GM12865 (cell line): ENCODE results near the gene MARCHF4.

Experiments
- DNase-seq: peaks from one replicate; pipeline ENCODE4 v3.0.0; 2010; ENCODE audit warnings: low read depth
- H3K4me3 ChIP-seq: 2 replicates; pipeline ENCODE4 v1.5.1; 2011; ENCODE audit warnings: mild to moderate bottlenecking, low read depth, low read length, control low read depth
- TF ChIP-seq, protein P1 (sequence below): IDR thresholded peaks from 2 replicates; pipeline ENCODE4 v1.5.1; 2011; ENCODE audit warnings: low read length, control low read depth, low read depth, inconsistent platforms; ENCODE audit not compliant: insufficient read depth; ENCODE audit errors: missing control alignments

The MARCHF4 gene

DNA sequence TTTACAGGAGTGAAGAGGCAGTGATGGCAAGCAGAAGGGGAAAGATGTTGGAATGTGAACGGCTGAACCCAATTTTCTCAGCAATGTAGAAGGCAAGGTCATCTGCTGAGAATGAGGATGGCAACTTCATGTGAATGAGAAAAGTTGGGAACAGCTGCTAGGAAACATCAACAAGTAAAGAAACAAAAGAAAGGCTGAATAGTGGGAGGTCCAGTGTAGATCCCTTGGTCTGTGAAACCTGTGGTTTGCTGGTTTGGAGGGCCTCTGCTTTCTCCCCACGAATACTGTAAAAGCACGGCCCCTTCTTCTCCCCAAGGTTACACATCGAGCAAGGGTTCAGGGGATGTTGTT, 27.4 kb downstream of the MARCHF4 start:
- H3K4me3 ChIP-seq: no peak overlapping the region
- TF ChIP-seq, protein P1, sequence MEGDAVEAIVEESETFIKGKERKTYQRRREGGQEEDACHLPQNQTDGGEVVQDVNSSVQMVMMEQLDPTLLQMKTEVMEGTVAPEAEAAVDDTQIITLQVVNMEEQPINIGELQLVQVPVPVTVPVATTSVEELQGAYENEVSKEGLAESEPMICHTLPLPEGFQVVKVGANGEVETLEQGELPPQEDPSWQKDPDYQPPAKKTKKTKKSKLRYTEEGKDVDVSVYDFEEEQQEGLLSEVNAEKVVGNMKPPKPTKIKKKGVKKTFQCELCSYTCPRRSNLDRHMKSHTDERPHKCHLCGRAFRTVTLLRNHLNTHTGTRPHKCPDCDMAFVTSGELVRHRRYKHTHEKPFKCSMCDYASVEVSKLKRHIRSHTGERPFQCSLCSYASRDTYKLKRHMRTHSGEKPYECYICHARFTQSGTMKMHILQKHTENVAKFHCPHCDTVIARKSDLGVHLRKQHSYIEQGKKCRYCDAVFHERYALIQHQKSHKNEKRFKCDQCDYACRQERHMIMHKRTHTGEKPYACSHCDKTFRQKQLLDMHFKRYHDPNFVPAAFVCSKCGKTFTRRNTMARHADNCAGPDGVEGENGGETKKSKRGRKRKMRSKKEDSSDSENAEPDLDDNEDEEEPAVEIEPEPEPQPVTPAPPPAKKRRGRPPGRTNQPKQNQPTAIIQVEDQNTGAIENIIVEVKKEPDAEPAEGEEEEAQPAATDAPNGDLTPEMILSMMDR: no peak
- DNase-seq: no peak

DNA sequence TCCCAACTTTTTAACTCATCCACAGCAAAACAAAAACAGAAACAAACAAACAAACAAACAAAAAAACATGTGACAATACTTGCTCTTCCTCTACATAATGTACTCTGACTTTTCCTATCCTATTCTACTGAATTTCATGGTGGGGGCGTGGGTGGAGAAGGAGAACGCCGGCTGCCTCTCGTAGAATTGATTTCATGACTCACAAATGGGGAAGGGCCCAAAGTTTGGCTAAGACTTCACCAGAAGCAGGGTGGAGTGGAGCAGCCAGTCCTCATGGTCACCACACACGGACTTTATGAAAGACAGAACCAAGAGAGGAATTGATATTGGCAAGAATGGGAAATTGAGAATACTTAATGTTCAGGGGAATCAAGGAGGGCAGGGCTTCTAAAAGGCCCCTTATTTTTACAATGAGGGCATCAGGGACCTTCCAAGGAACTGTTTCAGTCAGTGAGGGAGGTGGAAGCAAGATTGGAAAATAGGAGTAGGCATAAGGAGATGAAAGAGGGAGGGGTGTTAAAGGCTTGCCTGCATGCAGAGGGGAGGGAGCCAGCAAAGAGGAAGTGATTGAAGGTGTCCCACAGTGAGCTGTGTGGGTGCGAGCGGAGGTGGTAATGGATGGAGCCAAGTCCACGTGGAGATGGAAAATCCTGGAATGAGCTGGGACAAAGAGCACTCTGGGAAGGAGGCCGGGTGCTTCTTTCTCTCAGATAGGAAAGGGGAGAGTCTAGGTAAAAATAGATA, 27.9 kb downstream of the MARCHF4 start:
- H3K4me3 ChIP-seq: no peak overlapping the region
- no peak for DNase-seq
- TF ChIP-seq, protein P1: no peak

DNA sequence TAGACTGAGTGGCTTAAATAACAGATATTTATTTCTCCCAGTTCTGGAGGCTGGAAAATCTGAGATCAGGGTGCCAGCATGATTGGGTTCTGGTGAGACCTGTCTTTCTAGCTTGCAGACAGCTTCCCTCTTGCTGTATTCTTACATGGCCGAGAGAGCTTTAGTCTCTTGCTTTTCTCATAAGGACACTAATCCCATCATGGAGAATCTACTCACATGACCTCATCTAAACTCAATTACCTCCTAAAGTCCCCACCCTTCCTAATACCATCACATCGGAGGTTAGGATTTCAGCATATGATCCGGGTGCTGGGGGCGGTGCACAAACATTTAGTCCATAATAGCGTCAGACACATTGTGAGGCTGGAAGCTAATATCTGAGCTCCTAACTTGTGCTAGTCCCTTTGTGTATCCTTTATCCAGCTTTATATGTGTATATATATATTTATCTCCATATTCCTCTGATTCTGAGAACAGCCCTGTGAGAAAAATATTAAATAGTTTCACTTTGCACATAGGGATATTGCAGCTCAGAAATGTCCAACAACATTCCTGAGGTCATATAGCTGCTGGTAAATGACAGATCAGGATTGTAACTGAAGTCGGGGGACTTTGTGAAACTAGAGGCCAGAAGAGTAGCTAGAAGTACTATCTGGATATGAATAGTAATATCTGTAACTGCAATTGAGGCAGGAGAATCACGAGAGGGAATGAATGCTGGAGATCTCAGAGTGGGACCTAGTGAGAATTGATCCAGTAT, 28.9 kb downstream of the MARCHF4 start:
- DNase-seq: no peak
- TF ChIP-seq, protein P1: no peak
- H3K4me3 ChIP-seq: no peak overlapping the region

DNA sequence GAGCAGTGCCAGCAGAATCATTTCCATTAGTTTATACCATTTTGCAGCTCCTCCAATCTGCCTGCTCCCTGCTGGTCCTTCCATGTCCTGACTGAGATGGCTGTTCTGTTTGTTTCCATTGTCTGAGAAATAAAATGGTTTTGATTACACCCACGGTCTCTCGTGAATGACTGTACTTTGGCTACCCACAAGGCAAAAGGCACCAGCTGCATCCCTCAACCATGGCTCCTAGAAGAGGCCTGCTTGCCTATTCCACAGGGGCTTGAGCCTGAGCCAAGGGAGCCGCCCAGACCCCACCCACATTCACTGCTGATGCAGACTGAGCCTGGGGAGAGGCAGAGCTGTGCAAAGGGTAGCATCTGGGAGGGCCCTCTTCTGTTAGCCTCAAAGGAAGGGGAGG, 31.2 kb downstream of the MARCHF4 start:
- H3K4me3 ChIP-seq: no peak overlapping the region
- TF ChIP-seq, protein P1: no peak
- no peak for DNase-seq

DNA sequence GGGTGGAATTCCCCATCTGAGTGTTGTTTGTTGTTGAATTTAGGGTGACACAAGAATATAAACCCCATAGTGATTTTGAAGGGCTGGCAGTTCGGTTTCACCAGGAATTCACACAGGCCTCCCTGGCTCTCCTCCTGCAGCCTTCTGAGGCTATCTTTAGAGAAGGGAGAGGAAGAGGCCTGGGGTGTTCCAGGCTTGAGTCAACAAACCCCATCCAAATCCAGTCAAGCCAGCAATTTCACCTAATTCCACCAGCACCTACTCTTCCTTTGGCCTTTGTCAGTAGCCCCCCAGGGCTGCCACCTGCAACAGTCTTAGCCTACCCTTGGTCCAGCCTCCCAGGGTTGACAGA, 32.0 kb downstream of the MARCHF4 start:
- no peak for DNase-seq
- TF ChIP-seq, protein P1: no peak

DNA sequence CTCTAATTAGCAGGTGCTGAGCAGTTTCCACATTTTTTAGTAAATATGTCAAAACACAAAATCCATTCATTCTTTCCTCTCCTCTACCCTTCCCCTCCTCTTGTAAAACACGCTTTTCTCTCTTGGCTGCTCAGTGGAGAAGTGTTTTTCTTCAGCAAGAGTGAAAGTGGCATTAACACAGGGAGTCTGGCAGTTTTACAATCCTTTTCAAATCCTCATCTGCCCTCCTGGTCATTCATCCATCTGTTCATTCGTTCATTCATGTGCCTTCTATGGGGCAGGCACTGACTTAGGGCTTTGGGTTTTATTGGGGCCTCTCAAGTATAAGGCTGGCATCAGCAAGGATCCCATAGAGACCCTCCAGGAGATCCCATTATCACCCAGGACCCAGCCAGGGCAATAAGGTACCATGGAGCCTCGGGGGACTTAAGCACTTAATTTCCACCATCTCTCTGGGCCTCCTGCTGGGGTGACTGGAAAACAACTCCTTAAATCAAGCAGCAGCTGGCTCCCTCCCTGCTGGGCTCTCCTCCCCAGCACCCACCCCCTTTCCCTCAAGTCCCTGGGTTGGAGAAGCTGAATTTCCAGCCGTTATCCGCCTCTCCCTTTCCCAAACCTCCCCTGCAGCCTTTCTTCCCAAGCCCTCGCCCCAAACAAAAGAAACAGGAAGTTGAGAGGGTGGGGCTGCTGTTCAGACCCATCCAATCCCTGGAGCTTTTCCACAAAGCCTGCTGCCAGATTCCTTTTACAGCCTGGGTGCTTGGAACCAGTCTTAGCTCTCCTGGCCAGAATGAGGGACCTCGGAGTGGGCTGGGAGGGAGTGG, 32.6 kb downstream of the MARCHF4 start:
- DNase-seq: no peak
- no peak overlapping the region for H3K4me3 ChIP-seq
- TF ChIP-seq, protein P1: no peak

More for the DNA sequence above, 32.0 kb downstream of the MARCHF4 start:
- H3K4me3 ChIP-seq: no peak overlapping the region
